Astrocyte of the hippocampus (primary cell): ENCODE results near the gene POU2AF2.
"Not testable (repeated sequence)": the region's sequence is repeated elsewhere in the genome, so short reads cannot be mapped to it uniquely, and the experiment has no call there.

Experiments
- DNase-seq: peaks from one replicate; pipeline ENCODE4 v3.0.0; 2011; ENCODE audit warnings: low read depth, low spot score

The POU2AF2 gene

GRCh38 chr11:111302298-111302697, 56.8 kb downstream of the POU2AF2 start:
- no peak for DNase-seq

DNA sequence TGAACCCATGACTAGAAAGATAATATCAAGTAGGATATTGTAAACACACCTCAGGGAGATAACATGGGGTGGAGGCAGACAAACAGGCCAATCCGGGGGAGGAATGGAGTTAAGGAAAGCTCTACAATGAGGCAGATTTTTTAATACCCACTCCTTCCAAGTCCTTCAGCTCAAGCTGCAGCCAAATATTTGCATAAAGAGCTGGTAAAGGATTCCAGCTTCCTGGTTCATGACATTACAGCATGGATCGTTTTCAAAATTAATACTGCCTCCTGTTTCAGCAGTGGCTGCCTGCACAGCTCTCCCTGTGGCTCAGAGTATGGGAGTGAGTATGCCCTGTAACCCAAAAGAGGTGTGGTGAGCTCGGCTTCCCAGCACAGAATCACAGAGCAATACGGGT, 57.9 kb downstream of the POU2AF2 start:
- peak; percentile 21 for DNase-seq

DNA sequence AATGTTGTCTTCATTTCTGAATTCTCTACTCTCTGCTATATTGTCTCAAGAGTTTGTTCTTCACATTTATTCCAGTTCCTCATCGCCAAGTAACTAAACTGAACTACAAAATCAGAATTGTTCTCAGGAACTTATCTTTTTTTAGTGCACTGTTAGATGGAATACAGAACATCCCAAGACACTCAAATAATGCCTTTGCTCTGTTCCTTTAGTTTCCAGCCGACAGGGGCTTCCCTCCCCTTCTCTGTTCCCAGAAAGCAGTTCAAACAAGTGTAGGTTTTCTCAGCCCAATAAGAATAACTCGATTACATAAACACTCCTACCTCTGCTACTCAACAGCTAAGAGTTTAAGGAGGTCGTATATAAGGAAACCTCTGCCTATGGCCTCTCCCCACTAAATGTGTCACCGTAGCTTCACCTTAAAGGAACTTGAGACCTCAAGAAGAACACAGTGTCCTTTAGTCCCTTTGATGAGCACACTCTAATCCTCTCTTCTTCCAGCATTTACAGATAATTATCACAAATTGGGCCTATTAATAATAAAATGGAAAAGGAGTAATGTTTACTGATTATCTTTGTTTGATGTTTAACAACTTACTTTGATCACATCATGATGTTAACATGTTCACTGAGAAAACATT, 59.8 kb downstream of the POU2AF2 start:
- DNase-seq = no peak

GRCh38 chr11:111305876-111306275, 60.4 kb downstream of the POU2AF2 start:
- no peak for DNase-seq

DNA sequence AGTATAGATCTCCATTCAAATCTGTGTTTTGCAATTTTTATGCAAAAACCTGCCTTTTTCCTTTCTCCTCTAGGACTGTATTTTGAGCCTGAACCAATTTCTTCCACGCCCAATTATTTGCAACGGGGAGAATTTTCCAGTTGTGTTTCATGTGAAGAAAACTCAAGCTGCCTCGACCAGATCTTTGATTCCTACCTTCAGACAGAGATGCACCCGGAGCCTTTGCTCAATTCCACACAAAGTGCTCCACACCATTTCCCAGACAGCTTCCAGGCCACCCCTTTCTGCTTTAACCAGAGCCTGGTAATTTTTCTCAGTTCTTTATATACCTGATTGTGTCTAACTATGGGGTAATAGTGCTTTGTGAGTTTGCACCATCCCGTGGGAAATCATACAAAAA, 60.8 kb downstream of the POU2AF2 start:
- no peak for DNase-seq

GRCh38 chr11:111307472-111308108, 62.1 kb downstream of the POU2AF2 start:
- DNase-seq = no peak

DNA sequence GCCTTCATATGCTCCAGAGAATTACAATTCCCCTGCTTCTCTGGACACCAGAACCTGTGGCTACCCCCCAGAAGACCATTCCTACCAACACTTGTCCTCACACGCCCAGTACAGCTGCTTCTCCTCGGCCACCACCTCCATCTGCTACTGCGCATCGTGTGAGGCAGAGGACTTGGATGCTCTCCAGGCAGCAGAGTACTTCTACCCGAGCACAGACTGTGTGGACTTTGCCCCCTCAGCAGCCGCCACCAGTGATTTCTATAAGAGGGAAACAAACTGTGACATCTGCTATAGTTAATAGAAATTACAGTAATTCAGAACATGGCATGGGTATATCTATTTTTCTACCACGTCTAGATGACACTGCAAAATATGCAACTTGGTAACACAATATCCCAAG, 62.6 kb downstream of the POU2AF2 start:
- DNase-seq = no peak

DNA sequence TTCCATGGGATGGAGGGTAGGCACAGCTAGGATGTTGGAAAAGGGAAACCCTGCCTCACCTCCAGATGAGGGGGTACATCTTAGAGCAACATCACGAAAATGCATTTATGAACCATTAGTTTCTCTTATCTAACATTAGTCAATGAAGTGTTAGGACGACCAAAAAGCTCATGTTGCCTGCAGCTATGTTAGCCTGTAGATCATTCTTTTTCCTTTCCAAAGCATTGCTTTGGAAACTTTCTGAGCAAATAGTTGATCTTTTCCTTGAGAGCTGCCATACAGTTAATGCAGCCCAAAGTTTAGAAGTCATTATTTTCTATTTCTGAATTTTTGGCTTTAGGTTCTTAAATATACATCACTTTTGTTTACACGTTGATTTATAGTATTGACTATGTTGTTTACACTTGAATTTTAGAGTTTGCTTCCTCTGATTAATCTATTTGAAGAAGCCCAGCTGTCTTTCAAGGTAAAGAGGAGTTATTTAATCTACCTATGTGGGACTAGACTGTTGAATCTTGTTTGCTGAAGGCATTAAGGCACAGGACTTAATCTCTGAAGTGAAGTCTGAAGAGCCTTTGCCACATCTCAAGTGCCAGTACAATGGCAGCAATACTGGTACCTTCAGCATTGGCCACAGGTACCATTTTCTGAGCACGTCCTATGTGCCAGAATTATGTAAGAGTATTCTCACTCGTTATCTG, 63.8 kb downstream of the POU2AF2 start:
- no peak for DNase-seq

GRCh38 chr11:111310088-111310487, 64.6 kb downstream of the POU2AF2 start:
- DNase-seq = no peak

GRCh38 chr11:111310723-111311122, 65.2 kb downstream of the POU2AF2 start:
- no peak for DNase-seq

- DNase-seq = no peak
Measured at GRCh38 chr11:111312076-111312475, 66.6 kb downstream of the POU2AF2 start.

- no peak for DNase-seq
Measured at GRCh38 chr11:111319296-111319695, 73.8 kb downstream of the POU2AF2 start.

DNA sequence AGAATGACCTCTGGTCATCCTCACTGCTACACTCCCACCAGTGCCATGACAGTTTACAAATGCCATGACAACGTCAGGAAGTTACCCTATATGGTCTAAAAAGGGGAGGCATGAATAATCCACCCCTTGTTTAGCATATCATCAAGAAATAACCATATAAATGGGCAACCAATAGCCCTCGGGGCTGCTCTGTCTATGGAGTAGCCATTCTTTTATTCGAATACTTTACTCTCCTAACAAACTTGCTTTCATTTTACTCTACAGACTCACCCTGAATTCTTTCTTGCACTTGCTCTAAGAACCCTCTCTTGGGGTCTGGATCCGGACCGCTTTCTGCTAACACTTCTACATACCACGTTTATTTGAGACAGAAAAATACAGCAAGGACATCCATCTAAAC, 74.7 kb downstream of the POU2AF2 start:
- not testable (repeated sequence) for DNase-seq

GRCh38 chr11:111320728-111321568, 75.4 kb downstream of the POU2AF2 start:
- peak; percentile 24 for DNase-seq

GRCh38 chr11:111322534-111322933, 77.0 kb downstream of the POU2AF2 start:
- DNase-seq = no peak

DNA sequence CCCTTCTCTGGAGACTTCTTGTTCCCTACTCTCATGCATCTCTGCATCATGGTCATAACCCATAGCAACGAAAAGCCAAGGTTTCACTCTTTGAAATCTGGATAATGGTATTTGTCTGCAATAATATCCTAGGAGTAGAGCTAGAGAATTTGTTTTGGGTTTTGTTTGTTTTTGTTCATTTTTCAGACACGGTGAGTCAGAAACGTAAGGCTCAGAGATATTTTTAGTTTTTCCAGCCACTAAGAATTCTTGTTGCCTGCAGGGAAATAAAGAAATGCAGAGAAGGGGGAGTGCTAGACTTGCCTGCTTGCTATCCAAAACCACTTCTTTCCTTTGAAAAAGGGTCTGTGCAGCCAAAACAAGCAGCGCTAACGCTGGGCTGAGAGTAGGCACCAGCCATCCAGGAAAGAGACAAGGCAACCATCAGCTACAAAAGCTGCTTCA, 78.8 kb downstream of the POU2AF2 start:
- peak; percentile 74 for DNase-seq

DNA sequence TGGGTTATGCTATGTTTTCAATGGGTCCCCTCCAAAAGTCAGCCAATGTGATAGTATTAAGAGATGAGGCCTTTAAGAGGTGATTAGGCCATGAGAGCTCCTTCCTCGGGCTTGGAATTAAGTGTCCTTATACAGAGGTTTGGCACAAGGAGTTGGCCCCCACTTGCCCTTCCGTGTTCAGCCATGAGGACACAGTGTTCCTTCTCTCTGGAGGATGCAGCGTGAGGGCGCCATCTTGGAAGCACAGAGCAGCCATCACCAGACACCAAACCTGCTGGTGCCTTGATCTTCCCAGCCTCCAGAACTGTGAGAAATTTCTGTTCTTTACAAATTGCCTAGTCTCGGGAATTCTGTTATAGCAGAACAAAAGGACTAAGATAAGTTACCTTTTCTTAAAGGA, 79.7 kb downstream of the POU2AF2 start:
- no peak for DNase-seq

DNA sequence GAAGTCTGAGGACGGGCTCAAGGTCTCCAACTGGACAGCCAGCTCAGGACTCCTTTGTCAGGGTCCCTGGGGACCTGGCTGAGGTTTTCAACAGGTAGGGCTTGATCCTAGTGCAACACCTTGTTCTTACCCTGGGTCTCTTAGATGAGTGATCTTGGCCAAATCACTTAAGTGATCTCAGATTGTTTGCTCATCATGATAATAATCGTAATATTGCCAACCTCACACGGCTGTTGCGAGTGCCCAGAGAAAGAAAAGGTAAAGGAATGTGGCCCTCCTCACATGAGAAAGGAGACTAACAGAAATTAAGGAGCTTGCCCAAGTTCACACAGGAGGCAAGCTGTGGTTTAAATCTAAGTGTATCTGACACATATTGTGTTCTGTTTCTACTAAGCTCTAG, 81.3 kb downstream of the POU2AF2 start:
- DNase-seq = no peak

- DNase-seq = peak; percentile 22
Measured at GRCh38 chr11:111327908-111328624, 82.5 kb downstream of the POU2AF2 start.

DNA sequence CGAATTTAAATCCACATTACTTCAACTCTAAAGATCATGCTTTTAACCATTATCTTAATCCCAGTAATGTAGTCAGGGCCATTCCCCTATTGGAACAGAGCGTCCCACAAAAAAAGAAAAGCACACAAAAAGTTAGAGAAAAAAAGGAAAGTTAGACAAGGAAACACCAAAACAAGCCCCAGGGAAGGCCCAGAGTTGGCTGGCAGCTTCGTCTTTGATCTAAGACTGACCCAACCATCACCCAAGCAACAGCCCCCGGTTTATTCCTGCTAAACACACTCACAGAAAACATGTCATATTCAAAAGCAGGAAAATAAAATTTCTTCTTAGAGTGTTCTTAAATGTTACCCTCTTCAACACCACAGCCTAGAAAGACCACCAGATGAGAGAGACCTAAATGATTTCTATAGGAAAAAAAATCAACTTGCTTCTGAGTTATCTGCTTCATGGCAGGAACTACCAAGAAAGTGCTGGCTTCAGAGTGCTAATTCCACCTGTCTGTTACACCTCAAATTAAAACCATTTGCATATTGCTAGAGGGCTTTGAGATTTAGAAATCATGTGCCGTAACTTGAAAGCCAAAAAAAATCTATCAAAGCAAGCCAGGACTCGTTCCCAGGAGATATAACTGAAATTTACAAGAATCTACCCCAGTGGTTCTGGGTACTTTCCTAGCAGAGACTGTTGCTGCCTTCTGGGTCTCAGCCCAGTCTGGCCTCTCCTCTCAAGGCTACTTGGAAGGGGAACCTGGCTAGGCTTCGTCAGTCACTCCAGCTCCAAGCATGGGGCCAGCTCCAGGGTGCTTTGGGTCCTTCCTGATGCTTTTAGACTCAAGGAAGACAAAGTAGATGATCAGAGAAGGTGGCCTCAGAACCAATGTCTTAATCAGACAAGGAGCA, 84.0 kb downstream of the POU2AF2 start:
- no peak for DNase-seq
